ENCODE measurements around the gene ZNF142. TPM values are rescaled to one million over a fixed set of nuclear protein-coding genes. Genes with fewer than 3 reads are reported as not detected.
"Not testable (repeated sequence)": the region's sequence is repeated elsewhere in the genome, so short reads cannot be mapped to it uniquely, and the experiment has no call there.

Gene ZNF142
- total and polyA plus RNA-seq, 2 donors (not counting 1 experiment from before 2014, with no cell fraction given) = 4.3 to 7.3 TPM

DNA sequence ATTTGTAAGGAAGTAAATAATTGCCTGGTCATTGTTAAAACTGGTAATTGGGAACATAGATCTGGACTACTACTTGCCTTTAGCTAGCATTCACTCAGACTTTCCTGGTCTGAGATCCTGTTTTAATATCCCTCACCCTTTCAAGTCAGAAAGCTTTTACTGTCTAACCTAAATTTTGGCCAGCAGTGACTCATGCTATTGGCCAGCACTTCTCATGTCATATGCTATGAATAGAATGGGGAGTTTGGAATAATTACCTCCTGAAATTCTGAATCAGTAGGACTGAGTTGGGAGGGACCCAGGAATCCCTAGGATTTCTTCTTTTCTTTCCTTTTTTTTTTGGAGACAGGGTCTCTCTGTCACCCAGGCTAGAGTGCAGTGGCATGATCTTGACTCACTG is 31.8 kb upstream of the ZNF142 start:
- no peaks in the 10 kb centered on the region for H3K4me1 ChIP-seq (ENCODE audit: control insufficient read depth, extremely low read depth, insufficient read depth, low read length)
- TF ChIP-seq, protein P1, sequence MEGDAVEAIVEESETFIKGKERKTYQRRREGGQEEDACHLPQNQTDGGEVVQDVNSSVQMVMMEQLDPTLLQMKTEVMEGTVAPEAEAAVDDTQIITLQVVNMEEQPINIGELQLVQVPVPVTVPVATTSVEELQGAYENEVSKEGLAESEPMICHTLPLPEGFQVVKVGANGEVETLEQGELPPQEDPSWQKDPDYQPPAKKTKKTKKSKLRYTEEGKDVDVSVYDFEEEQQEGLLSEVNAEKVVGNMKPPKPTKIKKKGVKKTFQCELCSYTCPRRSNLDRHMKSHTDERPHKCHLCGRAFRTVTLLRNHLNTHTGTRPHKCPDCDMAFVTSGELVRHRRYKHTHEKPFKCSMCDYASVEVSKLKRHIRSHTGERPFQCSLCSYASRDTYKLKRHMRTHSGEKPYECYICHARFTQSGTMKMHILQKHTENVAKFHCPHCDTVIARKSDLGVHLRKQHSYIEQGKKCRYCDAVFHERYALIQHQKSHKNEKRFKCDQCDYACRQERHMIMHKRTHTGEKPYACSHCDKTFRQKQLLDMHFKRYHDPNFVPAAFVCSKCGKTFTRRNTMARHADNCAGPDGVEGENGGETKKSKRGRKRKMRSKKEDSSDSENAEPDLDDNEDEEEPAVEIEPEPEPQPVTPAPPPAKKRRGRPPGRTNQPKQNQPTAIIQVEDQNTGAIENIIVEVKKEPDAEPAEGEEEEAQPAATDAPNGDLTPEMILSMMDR (conservative IDR thresholded peaks at IDR 0.05 in 1 of 2, IDR thresholded peaks at IDR 0.05 in 1 of 2; ENCODE audit: low read depth in 1 of 2, low read length in 2 of 2) = no peak
- TF ChIP-seq EZH2 (IDR thresholded peaks at IDR 0.05; ENCODE audit: low read length, missing control alignments) = no peak

DNA sequence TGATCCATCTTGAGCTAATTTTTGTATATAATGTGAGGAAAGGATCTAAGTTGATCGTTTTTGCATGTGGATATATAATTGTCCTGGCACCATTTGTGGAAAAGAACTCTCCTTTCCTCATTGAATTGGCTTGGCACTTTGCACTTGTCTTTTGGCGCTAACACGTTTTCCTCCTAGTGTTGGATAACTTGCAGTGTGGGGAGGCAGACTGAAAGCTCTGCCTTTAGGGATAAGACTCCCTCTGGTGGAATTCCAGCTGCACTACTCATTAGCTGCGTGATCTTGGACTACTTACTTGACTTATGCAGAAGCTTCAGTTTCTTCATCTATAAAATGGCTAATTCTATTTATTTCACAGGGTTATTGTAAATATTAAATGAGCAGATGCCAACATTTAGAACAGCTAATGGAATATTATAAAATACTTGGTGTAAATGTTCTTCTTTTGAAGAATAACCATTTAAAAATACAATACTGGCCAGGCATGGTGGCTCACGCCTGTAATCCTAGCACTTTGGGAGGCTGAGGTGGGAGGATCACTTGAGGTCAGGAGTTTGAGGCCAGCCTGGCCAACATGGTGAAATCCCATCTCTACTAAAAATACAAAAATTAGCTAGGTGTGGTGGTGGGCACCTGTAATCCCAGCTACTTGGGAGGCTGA is 28.1 kb upstream of the ZNF142 start:
- H3K27me3 ChIP-seq (ENCODE audit: control insufficient read depth, insufficient read depth, low read length); H3K4me2 ChIP-seq (ENCODE audit: extremely low read depth, insufficient read depth, low read length); H3K79me2 ChIP-seq (ENCODE audit: control insufficient read depth, insufficient read depth, low read length); H3K36me3 ChIP-seq (ENCODE audit: control insufficient read depth, insufficient read depth, low read length); H3K27ac ChIP-seq (ENCODE audit: insufficient read depth, low read length); H3K4me3 ChIP-seq (replicated peaks in 1 of 4; ENCODE audit: control extremely low read depth in 1 of 4, insufficient read depth in 1 of 4, low read depth in 3 of 4, low read length in 4 of 4); H2AFZ ChIP-seq (ENCODE audit: low read length); H3K4me1 ChIP-seq (ENCODE audit: control insufficient read depth, extremely low read depth, insufficient read depth, low read length); H3K9me3 ChIP-seq (ENCODE audit: control insufficient read depth, insufficient read depth, low read depth, low read length); H4K20me1 ChIP-seq (ENCODE audit: control insufficient read depth, extremely low read depth, insufficient read depth, low read length); H3K9ac ChIP-seq (ENCODE audit: insufficient read depth, low read length): not testable (repeated sequence)
- TF ChIP-seq, protein P1 (conservative IDR thresholded peaks at IDR 0.05 in 1 of 2, IDR thresholded peaks at IDR 0.05 in 1 of 2; ENCODE audit: low read depth in 1 of 2, low read length in 2 of 2) = peak; percentile 91 to 96
- peak; percentile 76 to 84 for DNase-seq (ENCODE audit: low read depth in 2 of 2)

More for the DNA sequence above, 31.8 kb upstream of the ZNF142 start:
- Histone ChIP-seq H3K4me3 (replicated peaks in 1 of 4; ENCODE audit: control extremely low read depth in 1 of 4, insufficient read depth in 1 of 4, low read depth in 3 of 4, low read length in 4 of 4) (no peak overlapping the region), H3K4me2 (ENCODE audit: extremely low read depth, insufficient read depth, low read length) (no peak overlapping the region), H4K20me1 (ENCODE audit: control insufficient read depth, extremely low read depth, insufficient read depth, low read length) (no peaks in the 10 kb centered on the region), H3K9me3 (ENCODE audit: control insufficient read depth, insufficient read depth, low read depth, low read length) (no peaks in the 10 kb centered on the region), H3K79me2 (ENCODE audit: control insufficient read depth, insufficient read depth, low read length) (no peaks in the 10 kb centered on the region), H3K9ac (ENCODE audit: insufficient read depth, low read length) (no peak overlapping the region), H3K27me3 (ENCODE audit: control insufficient read depth, insufficient read depth, low read length) (no peaks in the 10 kb centered on the region), H3K27ac (ENCODE audit: insufficient read depth, low read length) (no peak overlapping the region), H2AFZ (ENCODE audit: low read length) (no peak overlapping the region), H3K36me3 (ENCODE audit: control insufficient read depth, insufficient read depth, low read length) (peaks cover 11% of the 10 kb centered on the region)
- peak; percentile 29 to 73 for DNase-seq (ENCODE audit: low read depth in 2 of 2)

DNA sequence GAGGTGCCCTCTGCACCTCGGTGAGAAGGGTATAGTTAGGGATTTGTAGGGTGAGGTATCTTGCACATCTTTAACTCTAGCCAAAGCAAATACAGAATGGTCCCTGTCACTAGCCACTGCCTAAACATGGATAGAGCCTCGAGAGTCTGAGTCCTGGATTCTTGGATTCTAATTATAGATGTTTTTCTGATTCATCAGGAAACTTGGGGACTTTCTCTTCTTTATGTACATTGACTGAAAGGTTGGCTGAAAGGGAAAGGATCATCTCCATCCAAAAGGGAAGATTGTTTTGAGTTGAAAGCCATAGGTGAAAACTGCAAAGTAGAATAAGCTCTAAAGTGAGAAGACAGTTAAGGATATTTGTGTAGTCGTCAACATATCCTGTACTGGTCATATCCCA is 20.6 kb upstream of the ZNF142 start:
- no peaks in the 10 kb centered on the region for H3K27me3 ChIP-seq (ENCODE audit: control insufficient read depth, insufficient read depth, low read length)
- H3K27ac ChIP-seq (ENCODE audit: insufficient read depth, low read length) = no peak overlapping the region
- H2AFZ ChIP-seq (ENCODE audit: low read length) = no peak overlapping the region
- peaks cover 7% of the 10 kb centered on the region for H3K36me3 ChIP-seq (ENCODE audit: control insufficient read depth, insufficient read depth, low read length)
- H3K4me2 ChIP-seq (ENCODE audit: extremely low read depth, insufficient read depth, low read length) = no peak overlapping the region
- TF ChIP-seq, protein P1 (conservative IDR thresholded peaks at IDR 0.05 in 1 of 2, IDR thresholded peaks at IDR 0.05 in 1 of 2; ENCODE audit: low read depth in 1 of 2, low read length in 2 of 2) = no peak
- TF ChIP-seq EZH2 (IDR thresholded peaks at IDR 0.05; ENCODE audit: low read length, missing control alignments) = no peak
- no peaks in the 10 kb centered on the region for H4K20me1 ChIP-seq (ENCODE audit: control insufficient read depth, extremely low read depth, insufficient read depth, low read length)
- no peak overlapping the region for H3K4me3 ChIP-seq (replicated peaks in 1 of 4; ENCODE audit: control extremely low read depth in 1 of 4, insufficient read depth in 1 of 4, low read depth in 3 of 4, low read length in 4 of 4)
- no peak overlapping the region for H3K9ac ChIP-seq (ENCODE audit: insufficient read depth, low read length)
- no peaks in the 10 kb centered on the region for H3K79me2 ChIP-seq (ENCODE audit: control insufficient read depth, insufficient read depth, low read length)
- H3K9me3 ChIP-seq (ENCODE audit: control insufficient read depth, insufficient read depth, low read depth, low read length) = no peaks in the 10 kb centered on the region
- no peaks in the 10 kb centered on the region for H3K4me1 ChIP-seq (ENCODE audit: control insufficient read depth, extremely low read depth, insufficient read depth, low read length)
- DNase-seq (ENCODE audit: low read depth in 2 of 2) = no peak

Measured in fibroblast of lung (primary cell).